ENCODE measurements around the gene DCAF8L2.

DNA sequence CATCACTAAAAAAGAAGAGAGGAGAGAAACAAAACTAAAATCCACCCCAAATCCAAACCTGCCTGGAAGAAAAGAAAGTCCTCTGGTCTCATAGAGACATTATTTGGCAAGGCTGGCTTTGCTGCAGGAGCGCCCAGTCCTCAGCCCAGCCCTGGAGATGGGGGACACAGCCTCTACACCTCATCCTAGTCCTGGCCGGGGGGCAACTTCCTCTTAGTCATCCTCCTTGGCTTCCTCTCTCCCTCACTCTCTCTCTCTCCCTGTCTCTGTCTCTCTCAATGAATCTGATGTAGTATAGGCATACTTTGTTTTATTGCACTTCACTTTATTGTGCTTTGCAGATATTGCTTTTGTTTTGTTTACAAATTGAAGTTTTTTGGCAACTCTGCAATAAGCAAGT lies 161.8 kb downstream of the DCAF8L2 start:
- TF ChIP-seq, protein P1, sequence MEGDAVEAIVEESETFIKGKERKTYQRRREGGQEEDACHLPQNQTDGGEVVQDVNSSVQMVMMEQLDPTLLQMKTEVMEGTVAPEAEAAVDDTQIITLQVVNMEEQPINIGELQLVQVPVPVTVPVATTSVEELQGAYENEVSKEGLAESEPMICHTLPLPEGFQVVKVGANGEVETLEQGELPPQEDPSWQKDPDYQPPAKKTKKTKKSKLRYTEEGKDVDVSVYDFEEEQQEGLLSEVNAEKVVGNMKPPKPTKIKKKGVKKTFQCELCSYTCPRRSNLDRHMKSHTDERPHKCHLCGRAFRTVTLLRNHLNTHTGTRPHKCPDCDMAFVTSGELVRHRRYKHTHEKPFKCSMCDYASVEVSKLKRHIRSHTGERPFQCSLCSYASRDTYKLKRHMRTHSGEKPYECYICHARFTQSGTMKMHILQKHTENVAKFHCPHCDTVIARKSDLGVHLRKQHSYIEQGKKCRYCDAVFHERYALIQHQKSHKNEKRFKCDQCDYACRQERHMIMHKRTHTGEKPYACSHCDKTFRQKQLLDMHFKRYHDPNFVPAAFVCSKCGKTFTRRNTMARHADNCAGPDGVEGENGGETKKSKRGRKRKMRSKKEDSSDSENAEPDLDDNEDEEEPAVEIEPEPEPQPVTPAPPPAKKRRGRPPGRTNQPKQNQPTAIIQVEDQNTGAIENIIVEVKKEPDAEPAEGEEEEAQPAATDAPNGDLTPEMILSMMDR (IDR thresholded peaks at IDR 0.05; ENCODE audit: low read length): no peak
- TF ChIP-seq EZH2 (IDR thresholded peaks at IDR 0.05; ENCODE audit: borderline replicate concordance, low read length): no peak

Measured in OCI-LY1 (cell line).